Measurements from ENCODE around the gene XAB2.

DNA sequence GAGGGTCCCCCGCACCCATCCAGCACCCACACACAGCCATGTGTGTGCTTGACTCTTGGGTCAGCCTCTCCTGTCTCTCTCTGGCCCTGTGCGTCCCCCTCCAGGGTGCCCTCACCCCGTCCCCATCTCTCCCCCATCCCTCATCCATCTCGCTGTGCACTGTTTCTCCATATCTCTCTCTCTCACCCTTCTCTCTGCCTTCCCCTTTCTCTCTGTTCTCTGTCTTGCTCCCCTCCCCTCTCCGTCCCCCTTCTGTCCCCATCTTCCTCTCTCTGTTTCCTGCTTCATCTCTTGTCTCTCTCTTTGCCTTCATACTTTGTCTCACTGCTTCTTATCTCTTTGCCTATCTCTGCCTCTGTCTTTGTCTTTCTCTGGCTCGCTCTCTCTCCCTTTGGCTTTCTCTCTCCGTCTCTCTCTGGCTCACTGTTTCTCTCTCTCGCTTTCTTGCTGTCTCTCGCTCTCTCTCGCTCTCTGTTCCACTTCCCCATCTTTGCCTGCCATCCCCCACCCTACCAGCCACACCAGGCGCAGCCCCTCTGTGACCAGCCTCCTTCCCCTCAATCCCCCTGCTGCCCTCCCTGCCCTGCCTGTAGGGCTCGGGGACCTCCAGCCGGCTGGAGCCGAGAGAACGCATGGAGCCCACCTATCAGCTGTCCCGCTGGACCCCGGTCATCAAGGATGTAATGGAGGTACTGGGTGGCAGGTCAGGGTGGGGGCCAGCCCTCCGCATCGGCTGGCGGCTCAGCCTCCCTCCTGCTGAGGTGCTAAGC lies 16.5 kb upstream of the XAB2 start:
- no peak for TF ChIP-seq CTCF (IDR thresholded peaks at IDR 0.05; ENCODE audit: low read depth, low read length)
- TF ChIP-seq, protein P1, sequence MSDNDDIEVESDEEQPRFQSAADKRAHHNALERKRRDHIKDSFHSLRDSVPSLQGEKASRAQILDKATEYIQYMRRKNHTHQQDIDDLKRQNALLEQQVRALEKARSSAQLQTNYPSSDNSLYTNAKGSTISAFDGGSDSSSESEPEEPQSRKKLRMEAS (IDR thresholded peaks at IDR 0.05; ENCODE audit: low read depth, low read length): no peak
- no peak for TF ChIP-seq POLR2A (IDR thresholded peaks at IDR 0.05; ENCODE audit: extremely low read depth, insufficient read length)
